Left renal pelvis (tissue), 4 donors: Measurements from ENCODE around the gene IKZF2. TPM values are rescaled to one million over a fixed set of nuclear protein-coding genes. Genes with fewer than 3 reads are reported as not detected.

Experiments used
- DNase-seq, 4 donors: peaks; one replicate each; pipeline ENCODE4 v3.0.0-alpha.2; 2013; ENCODE audit warnings: low read depth in 4 of 4, low spot score in 3 of 4
- polyA plus RNA-seq, 4 donors: library from polyadenylated mRNA; unstranded; fragments of 120-200 nt; gene quantifications; one replicate each; pipeline ENCODE4 v1.2.1, GENCODE V29; 2013; ENCODE audit not compliant: insufficient read length in 4 of 4

The IKZF2 gene
- polyA plus RNA-seq, 4 donors: 3.6 to 13.3 (median 9.6) TPM

DNA sequence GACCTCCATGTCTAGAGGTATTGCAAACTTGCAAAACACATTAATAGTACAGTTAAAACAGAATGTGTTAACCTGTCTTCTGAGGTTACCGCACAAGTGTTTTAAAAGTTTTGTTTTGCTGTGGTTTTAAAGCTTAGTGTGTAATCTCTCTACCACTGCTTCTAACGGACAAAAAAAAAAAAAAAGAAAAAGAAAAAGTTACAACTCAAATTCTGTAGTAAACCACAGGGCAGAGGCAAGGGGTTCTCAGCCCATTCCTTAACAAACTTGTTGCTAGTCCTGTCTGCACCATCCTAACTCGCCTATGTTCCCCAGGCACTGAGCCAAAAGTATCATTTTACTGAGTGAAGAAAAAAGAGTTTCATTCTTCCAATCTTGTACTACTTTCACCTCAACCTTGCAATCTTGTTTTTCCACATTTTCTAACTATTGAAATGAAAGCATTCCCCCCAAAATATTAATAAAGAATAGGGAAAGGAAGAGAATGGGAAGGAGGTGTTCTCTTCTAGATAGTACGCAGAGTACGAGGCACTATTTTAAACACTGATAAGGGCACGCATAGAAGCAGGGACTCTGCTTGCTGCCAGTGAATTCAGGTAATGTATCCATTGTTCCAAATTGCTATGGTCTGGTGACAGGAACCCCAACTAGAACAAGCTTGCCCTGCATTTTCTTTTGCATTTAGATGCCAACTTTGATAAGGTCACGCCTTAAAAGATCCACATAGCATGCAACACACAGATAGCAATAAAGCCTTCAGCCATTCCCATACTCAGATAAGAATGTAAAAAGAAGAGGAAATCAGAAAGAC is 47.1 kb downstream of the IKZF2 start:
- DNase-seq: peak in 1 of 4 donors; percentile 9

DNA sequence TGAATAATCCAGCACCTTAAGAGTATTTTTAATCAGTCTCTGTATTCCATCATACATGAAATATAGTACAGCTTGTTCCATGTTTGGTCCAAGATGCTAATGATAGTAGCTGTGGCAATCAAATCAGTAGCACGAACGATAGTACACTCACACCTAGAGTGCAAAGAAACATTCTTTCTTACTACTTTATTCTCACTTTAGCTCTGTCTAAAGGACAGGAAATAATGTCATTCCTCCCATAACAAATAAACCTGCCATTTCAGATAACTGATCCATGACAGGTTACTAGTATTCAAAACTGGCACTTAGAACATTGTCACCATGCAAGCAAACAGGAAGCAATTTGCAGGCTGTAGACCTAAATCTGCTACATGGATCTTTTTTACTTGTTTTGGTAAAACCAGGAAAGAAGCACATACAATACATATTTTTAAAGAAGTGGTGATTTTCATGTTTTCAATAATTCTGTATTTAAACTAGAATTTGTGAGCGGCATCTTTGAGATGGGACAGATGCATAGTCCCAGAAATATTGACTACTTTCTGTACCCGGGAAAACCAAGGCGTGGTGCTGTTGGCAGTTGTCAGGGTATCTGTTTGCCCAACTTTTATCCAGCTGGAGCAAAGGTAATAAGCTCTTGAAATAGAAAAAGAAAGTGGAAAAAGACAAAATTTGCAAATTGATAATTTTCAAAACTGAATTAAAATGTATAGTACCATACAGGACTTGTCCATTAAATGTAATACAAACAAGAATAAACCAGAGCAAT is 49.5 kb downstream of the IKZF2 start:
- DNase-seq: no peak

DNA sequence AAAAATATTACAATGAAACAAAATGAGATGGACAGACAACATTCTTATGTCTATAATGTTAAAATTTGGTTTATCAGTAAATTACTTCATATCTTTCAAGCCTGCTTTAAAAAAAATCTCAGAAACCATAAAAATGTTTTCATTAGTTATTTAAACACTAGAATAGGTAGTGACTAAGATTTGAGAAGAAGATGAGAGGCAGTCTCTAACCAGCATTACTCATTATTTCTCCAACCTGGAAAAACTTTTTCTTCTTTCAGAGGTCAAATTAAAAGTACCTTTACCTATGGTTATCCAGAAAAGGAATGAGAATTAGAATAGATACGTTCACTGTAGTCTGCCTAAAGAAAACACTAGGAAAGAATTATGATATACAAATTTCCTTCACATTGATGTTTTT is 50.3 kb downstream of the IKZF2 start:
- DNase-seq: no peak

DNA sequence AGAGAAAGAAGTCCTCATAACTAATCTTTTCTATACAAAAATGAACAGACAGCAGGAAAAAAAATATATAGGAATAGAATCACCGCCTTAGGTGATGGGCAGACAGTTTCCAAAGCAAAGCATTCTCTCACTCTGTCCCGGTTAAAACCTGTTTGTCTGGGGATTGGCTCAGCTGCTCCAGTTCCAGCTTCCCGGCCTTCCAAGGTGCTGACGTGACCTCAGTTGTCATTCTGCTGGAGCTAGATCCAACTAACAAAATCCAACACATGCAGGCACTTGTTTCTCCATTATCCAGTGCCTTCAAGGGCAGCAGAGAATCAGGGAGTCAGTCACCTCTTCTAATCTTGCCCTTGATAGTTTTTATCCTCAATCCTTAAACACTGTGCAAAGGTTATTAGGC is 52.8 kb downstream of the IKZF2 start:
- DNase-seq: no peak

DNA sequence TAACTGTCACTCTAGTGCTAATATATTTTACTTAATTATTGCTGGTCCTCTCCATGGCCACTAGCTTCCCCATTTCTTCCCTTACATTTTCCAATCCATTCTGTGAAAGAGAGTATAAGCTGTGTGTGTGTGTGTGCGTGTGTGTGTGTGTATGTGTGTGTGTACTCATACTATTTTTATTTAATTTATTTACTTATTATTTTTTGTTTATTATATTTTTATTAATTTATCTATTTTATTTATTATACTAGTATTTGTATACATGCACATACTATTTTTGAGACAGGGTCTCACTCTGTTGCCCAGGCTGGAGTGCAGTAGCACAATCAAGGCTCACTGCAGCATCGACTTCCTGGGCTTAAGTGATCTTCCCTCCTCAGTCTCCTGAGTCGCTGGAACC is 59.6 kb downstream of the IKZF2 start:
- DNase-seq: no peak

DNA sequence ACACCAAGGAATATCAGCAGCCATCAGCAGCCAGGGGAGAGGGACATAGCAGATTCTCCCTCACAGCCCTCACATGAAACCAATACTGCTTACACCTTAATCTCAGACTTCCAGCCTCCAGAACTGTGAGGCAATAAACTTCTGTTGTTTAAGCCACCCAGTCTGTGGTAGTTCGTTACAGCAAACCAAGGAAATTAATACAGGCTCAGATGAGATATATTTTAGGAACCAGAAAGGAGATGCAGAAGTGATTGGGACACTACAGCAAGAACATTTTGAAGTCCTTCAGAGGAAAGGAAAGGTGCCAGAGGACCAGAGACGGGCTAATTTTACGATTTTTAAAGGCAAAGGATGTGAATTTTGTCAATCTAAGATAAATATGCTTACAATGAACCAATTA is 60.6 kb downstream of the IKZF2 start:
- no peak for DNase-seq

DNA sequence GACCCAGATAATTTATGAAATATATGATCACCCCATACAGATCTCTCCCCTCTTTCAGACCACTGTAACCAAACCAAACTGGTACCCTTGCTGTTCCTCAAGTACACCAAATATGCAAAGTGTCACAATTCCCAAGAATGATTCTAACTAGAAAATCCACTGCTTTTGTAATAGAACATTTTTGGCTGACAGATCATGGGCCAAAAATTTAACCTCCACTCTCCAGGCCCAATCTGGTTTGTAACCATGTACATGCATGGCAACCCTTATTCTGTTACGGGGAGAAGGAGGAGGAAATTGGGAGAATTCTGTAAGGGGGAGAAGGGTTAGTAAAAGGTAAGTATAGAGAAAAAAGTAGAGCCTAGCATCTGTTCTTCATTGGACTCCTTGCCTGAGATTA is 62.0 kb downstream of the IKZF2 start:
- no peak for DNase-seq

DNA sequence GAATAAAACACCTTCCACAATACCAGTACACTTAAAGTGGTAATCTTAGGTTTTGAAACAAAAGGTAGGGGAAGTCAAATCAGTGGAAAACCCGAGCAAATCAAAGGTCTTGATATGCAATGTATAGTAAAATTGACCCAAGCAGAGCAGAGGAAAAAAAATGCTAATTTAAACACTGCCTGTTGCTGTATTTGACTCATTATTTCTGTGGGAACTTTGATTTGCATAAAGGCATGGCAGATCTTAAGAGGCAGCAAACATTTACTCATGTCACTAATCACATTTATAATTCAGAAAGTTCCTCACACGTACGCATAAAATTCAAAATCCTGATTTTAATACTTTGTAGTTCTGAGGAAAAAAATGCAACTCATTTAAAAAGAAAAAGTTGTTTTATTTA is 64.4 kb downstream of the IKZF2 start:
- DNase-seq: no peak

DNA sequence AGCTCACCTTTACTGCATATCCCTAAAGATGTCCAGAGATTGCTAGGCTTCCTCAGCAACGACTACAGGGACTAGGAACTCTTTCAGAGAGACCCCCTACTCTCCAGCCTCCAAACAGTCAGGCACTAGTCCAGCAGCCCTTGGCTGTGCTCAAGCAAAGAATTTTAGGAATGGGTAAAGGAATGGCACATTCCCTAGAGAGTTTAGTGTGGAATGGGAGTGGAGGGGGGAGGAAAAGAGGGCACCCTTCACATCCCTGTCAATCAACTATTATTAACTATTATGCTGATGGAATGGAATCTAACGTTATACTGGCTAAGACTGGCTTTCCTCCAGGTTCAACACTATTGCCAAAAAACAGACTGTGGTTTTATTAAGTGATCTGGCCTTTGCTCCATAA is 64.8 kb downstream of the IKZF2 start:
- DNase-seq: no peak

DNA sequence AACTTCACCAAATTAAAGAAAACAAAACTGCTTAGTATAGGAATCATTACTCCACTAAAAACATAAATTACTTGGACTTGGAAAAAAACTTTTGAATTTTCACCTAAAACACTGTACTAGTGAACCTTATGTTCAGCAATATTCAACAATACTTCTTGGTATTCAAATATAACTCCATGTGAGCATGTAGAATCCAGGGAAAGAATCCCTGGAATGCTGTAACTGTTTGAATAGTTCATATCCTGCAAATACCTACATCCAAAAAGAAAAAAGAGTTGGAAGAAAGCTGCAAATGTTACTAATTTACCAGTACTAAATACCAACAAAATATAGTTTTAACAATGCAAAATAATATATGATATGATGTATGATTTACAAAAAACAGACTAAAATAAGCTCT is 65.4 kb downstream of the IKZF2 start:
- no peak for DNase-seq

DNA sequence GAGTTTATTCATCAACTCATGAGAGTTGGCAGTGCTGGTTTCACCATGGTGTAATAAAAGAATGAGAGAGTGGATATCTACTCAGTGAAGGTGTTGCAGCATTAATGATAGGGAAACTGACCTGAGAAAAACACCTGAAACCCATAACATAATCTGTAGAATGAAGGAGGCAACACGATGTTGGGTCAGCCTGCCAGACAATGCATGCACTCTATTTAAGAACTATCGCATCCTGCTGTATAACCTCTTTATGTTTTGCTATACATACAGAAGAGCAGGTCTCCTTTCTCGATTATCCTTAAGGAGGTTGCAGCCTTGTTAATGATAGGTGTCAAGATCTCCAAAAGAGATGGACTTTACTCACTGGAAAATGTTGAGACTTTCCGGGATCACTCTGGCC is 65.9 kb downstream of the IKZF2 start:
- no peak for DNase-seq

DNA sequence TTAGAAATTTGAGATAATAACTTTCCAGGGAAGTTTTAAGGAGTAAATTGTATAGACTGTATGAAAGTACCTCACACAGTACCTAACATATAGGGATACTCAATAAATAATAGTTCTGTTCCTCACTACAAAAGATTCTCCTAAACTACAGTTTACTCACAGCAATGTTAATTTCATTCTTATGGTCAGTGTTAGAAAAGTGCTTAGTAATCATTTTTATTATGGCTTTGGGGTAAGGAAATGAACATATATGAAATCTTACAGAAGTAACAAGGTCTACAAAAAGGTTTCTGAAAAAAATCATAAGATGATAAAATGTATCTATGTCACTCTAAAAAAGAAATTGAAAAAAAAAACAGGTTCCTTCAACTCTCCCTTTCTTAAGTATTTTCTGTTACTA is 67.2 kb downstream of the IKZF2 start:
- DNase-seq: no peak

DNA sequence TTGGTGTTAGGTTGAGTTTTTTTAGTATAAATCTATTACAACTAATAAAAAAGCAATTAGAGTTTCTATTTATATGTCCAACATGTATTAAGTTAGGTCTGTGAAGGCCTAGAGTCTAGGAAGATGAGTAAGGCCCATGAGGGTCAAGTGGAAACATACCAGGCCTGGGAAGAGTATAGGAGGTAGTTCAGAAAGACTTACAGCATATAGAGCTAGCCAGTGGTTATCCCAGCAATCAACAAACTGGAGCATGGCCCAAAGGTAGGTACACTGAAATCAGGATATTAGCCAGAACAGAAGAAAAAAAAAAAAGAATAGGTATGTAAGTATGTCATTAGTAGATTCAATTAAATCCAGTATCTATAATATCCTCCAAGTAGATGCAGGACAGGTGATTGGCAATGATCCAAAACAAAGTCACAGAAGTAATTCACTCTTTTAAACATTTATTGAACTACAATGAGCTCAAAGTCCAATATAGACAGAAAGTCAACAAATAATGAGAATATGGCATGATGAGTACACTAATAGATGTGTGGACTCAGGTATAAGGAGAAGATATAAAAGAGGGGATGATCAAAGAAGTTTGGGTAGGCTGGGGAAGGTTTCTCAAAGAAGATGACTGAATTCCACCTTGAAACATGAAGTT is 70.3 kb downstream of the IKZF2 start:
- no peak for DNase-seq

DNA sequence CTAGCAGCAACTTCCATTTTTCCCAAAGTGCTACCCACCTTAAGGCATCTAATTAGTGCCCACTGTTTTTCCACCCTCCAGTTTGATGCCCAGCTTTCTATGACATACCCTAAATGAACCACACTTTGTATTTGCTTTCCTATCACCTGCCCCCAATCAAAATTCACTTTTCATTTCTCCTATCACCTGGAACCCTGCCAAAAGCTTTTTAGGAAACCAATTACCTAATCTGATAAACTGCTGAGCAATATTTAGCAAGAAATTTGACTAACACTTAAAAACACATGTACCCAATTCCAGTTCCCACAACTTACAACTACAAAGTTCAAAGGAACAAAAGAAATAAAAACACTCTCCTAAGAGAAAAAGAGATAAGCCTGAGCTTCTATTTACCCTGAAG is 71.7 kb downstream of the IKZF2 start:
- no peak for DNase-seq

DNA sequence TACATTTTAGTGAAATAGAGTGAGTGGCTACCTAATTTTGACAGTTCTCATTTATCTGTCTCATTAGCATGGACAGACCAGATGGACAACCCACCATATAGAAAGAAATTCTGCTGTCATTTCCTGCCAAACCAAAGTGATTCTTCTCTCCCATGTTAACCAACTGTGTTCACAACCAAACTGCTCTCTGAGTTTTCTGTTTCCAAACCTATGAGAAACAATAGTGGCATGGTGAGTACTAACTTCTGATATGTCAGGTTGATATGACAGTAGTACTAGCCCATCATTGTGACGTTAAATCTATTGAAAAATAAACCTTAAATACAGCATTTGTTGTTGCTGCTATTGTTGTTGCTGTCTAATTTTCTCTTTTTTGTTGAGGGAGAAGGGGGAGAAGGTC is 72.7 kb downstream of the IKZF2 start:
- DNase-seq: no peak

DNA sequence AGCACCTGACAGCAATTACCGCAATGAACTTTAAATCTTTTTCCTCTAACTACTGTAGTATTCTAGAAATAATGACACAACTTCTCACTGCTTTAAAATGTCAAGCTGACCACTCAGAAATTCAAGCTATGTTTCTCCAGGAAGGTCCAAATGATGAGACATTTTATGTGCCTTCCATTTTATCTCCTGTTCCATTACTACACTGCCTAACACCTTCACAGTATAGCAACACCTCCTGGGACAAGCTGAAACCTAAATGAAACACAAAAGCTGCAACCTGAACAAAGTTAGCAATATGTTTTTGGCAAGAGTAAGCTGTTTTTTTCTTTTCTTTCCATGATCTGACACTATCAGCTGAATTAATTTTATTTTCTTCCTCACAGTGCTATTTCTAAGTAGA is 81.9 kb downstream of the IKZF2 start:
- no peak for DNase-seq

DNA sequence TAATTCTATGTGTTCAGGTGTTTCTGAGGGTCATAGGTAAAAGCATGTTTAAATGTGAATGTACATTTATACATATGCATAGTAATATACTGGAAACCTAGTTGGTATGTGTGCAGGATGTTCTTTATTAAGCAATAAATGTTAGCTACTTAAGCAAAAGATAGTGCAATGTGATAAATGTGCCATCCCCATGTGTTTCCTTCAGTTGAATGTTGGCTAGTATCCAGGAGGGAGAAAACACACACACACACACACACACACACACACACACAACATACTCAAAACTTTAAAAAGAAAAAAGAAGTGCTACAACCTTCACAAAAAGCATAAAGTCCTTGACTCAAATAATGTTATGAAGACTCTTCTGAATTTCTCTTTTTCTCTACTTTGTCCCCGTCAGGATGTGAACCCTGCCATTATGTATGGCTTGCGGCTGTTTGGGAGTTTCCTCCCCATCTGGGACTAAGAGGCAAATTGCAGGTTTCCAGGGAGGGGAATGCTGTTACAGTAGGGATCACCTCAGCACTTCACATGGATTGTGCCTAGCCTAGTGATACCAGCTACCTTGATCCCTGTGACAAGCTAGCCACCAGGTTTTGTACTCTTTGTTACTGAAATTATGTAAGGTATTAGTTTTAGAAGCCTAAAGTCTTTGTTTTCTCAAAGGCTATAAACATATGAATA is 82.6 kb downstream of the IKZF2 start:
- DNase-seq: no peak

DNA sequence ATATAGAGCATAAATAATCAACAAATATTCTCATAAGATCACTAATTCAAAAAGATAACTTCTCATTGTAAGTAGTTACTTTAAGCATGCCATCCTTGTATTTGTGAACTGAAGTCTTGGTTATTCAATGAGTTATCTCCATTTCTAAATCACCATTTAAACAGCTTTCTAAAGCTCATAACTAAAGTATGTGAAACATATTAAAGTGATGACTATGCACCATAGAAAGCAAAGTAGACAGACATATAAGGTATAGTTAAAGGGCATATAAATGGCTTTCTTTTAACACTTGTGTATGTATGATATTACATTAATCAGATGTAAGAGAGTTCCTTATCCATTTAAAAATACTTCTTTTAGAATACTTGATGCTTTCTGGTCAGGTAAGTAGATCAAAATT is 83.5 kb downstream of the IKZF2 start:
- no peak for DNase-seq

DNA sequence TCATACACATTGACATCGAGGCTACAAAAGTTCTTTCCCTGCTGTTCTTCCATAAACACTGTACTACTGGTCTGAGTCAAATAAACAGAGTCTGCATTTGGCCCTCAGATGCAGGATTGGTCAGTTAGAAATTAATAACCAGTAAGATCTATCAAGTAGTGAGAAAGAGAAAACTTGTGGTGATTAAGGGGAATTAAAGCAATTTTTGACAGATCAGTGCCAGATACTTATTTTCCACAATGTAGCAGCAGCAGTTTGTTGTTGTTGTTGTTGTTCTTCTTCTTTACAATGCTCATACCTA is 85.0 kb downstream of the IKZF2 start:
- no peak for DNase-seq

DNA sequence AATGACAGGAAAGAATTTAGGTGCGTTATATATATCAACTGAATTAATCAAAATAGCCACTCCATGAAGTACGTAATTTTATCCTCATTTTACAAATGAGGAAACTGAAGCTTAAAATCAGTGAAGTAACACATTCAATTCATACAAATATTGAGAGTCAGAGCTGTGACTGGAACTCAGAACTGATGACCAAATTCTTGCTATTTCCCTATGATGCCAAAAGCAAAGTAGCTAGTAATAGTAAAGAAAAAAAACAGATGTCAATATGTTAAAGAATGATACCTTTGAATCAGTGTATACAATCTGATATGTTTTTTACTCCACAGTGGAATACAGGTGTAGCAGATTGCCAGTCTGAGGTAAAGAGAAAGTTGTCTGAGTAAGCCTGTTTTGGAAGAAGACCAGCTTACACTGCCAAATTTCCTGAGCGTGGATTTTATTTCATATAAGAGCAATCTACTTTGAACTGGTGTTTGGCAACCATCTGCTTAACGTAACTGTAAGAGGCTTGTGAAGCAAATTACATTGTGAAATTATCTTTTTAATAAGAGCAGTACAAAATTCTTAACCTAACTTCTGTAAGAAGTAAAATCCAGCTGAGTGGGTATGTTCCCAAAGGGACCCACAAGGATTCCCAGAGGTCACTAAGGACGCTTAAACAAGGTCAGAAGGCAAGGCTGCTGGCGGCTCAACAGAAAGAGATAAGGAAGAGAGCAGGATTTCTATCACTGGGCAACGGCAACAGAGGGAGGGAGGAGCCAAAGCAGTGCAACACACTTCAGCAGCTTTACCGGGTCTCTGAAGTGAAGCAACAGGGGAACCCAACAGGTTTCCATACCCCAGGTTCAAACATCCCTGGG is 85.6 kb downstream of the IKZF2 start:
- no peak for DNase-seq
